HepG2 (cell line): ENCODE results near the gene SIGLEC1. TPM values are rescaled to one million over a fixed set of nuclear protein-coding genes. Genes with fewer than 3 reads are reported as not detected.

Experiments used
- ATAC-seq: fragments of 200-7000 bp; cut with Tn5 transposase; 3 replicates; pipeline ENCODE4 v1.9.1; 2020; ENCODE audit warnings: mild to moderate bottlenecking, moderate library complexity
- BruUV-seq: library from RNA; stranded (reverse); fragments of 400-500 nt; replicated peaks from 2 replicates; lab custom pipeline; 2021; lab: Mats Ljungman, UMichigan
- CTCF ChIA-PET: fragments of 300-600 bp; formaldehyde crosslinking; extraction: SDS; loops from one replicate; lab custom pipeline; 2021; ENCODE audit warnings: low total read pairs, inconsistent platforms, low intra/inter-chr PET ratio; lab: Yijun Ruan, JAX
- POLR2A ChIA-PET: fragments of 350-600 bp; sonication (Branson Sonifier 250); formaldehyde crosslinking; loops from one replicate; lab custom pipeline; 2020; ENCODE audit warnings: antibody characterized with exemption, inconsistent platforms; lab: Yijun Ruan, JAX
- DNase-seq: peaks from one replicate; pipeline ENCODE4 v3.0.0-alpha.2; 2015; ENCODE audit warnings: low spot score
- FAIRE-seq: peaks from 3 replicates; lab custom pipeline; 2011; peaks lifted over from hg19 to GRCh38; lab: Jason Lieb, UNC
- H2AFZ ChIP-seq: one replicate; pipeline ENCODE4 v1.6.1; 2011; ENCODE audit warnings: low read length, inconsistent platforms
- H3K27ac ChIP-seq: fragments of 300-600 bp; 3 replicates; pipeline ENCODE4 v1.8.0; 2011; ENCODE audit warnings: mixed run types, mild to moderate bottlenecking, mixed read lengths, low read length, inconsistent platforms; ENCODE audit not compliant: insufficient read depth; ENCODE audit errors: extremely low read length
- H3K27me3 ChIP-seq, 2 experiments: fragments of 200-600 bp in 1 of 2; 2 replicates in 1 of 2; 3 replicates in 1 of 2; pipeline versions ENCODE4 v1.6.0 to v1.8.0; 2011; ENCODE audit warnings: low read length in 2 of 2, mild to moderate bottlenecking in 2 of 2, moderate library complexity in 2 of 2, inconsistent platforms in 1 of 2; ENCODE audit not compliant: insufficient read depth in 2 of 2, control insufficient read depth in 1 of 2
- H3K36me3 ChIP-seq, 2 experiments: fragments of 200-600 bp in 1 of 2; replicated peaks in 1 of 2; 2 replicates in 1 of 2; 3 replicates in 1 of 2; pipeline versions ENCODE4 v1.5.1 to v1.8.0; 2011; ENCODE audit warnings: low read length in 2 of 2, inconsistent platforms in 1 of 2; ENCODE audit not compliant: insufficient read depth in 2 of 2, control insufficient read depth in 1 of 2
- H3K4me1 ChIP-seq: 2 replicates; pipeline ENCODE4 v1.5.1; 2012; ENCODE audit warnings: low read length, inconsistent platforms; ENCODE audit not compliant: insufficient read depth
- H3K4me2 ChIP-seq: 2 replicates; pipeline ENCODE4 v1.6.0; 2011; ENCODE audit warnings: low read depth, low read length, inconsistent platforms
- H3K4me3 ChIP-seq, 3 experiments: fragments of 200-600 bp in 1 of 3; sonication (generic), shearing (Covaris generic) in 1 of 3; replicated peaks in 1 of 3; 2 replicates each; pipeline ENCODE4 v1.5.1; 2011 to 2016; ENCODE audit warnings: low read length in 3 of 3, inconsistent platforms in 2 of 3, low read depth in 2 of 3, mild to moderate bottlenecking in 2 of 3, control low read depth in 1 of 3, mixed read lengths in 1 of 3; ENCODE audit not compliant: insufficient read depth in 1 of 3
- H3K79me2 ChIP-seq: one replicate; pipeline ENCODE4 v1.6.1; 2011; ENCODE audit warnings: low read length, inconsistent platforms; ENCODE audit not compliant: insufficient read depth
- H3K9ac ChIP-seq: 2 replicates; pipeline ENCODE4 v1.6.0; 2011; ENCODE audit warnings: mild to moderate bottlenecking, low read depth, low read length, inconsistent platforms; ENCODE audit not compliant: insufficient read depth
- H3K9me3 ChIP-seq: 2 replicates; pipeline ENCODE4 v1.5.1; 2012; ENCODE audit warnings: mild to moderate bottlenecking, low read length
- H4K20me1 ChIP-seq: 2 replicates; pipeline ENCODE4 v1.6.0; 2011; ENCODE audit warnings: inconsistent platforms, mild to moderate bottlenecking, low read length, moderate library complexity; ENCODE audit not compliant: insufficient read depth
- RNF2 ChIP-seq: fragments of 450-650 bp; conservative IDR thresholded peaks from 2 replicates; pipeline ENCODE4 v1.6.1; 2016; ENCODE audit warnings: low read depth
- STAG1 ChIP-seq: sonication (generic); formaldehyde crosslinking; IDR thresholded peaks from 2 replicates; pipeline ENCODE4 v1.4.0; 2020; ENCODE audit warnings: missing genetic modification reagents
- THRA ChIP-seq: sonication (generic); formaldehyde crosslinking; IDR thresholded peaks from 2 replicates; pipeline ENCODE4 v1.4.0; 2020; ENCODE audit warnings: missing genetic modification reagents, borderline replicate concordance
- ZNF10 ChIP-seq: sonication (generic); formaldehyde crosslinking; IDR thresholded peaks from 2 replicates; pipeline ENCODE4 v1.4.0; 2020; ENCODE audit warnings: mild to moderate bottlenecking, low read depth, missing genetic modification reagents, borderline replicate concordance
- ZNF180 ChIP-seq: sonication (generic); formaldehyde crosslinking; IDR thresholded peaks from 2 replicates; pipeline ENCODE4 v1.4.0; 2020; ENCODE audit warnings: low read depth, missing genetic modification reagents, borderline replicate concordance
- ZNF280B ChIP-seq: sonication (generic); formaldehyde crosslinking; IDR thresholded peaks from 2 replicates; pipeline ENCODE4 v1.5.0; 2020; ENCODE audit warnings: missing genetic modification reagents, mild to moderate bottlenecking, borderline replicate concordance
- ZNF781 ChIP-seq: sonication (generic); formaldehyde crosslinking; IDR thresholded peaks from 2 replicates; pipeline ENCODE4 v1.5.1; 2020; ENCODE audit warnings: borderline replicate concordance, mild to moderate bottlenecking, missing genetic modification reagents; ENCODE audit errors: not compliant biosample characterization
- ZSCAN12 ChIP-seq: sonication (generic); formaldehyde crosslinking; IDR thresholded peaks from 2 replicates; pipeline ENCODE4 v1.9.0; 2021; ENCODE audit warnings: mild to moderate bottlenecking, missing genetic modification reagents
- whole genome bisulfite sequencing: methylation state at CpG from one replicate; pipeline ENCODE4 v1.1.6; 2017; ENCODE audit warnings: low lambda C conversion rate; 5-methylcytosine and 5-hydroxymethylcytosine counted together
- in situ Hi-C: cut with HindIII; loops from 2 replicates; pipeline ENCODE4 v1.10.0; 2017; ENCODE audit warnings: low pct_unique_long_range_greater_than_20kb; ENCODE audit not compliant: extremely low pct_ligation_motif_present
- intact Hi-C: fragments of 100-400 bp; cut with micrococcal nuclease; formaldehyde crosslinking; loops from one replicate; pipeline ENCODE4 v1.10.0; 2022; ENCODE audit not compliant: unreplicated experiment
- polyA plus RNA-seq, 8 experiments: library from polyadenylated mRNA; depleted of rRNA in 3 of 8; stranded (reverse) in 7 of 8; unstranded in 1 of 8; fragments of >200 nt; fragmentation: Illumina TruSeq in 4 of 8; extraction: Trizol in 4 of 8; gene quantifications; 2 replicates each; pipeline versions ENCODE4 v1.2.1 to v1.2.3, GENCODE V29; 2011 to 2016; ENCODE audit warnings: low read depth in 4 of 8, missing spikeins in 1 of 8, mixed read lengths in 1 of 8; ENCODE audit not compliant: insufficient read depth in 1 of 8
- total RNA-seq, 5 experiments: library from RNA; depleted of rRNA; stranded (reverse); fragments of >200 nt; fragmentation: Illumina TruSeq; extraction: Trizol; gene quantifications; 2 replicates each; pipeline ENCODE4 v1.2.3, GENCODE V29; 2016; ENCODE audit warnings: low read depth in 1 of 5
- TF ChIP-seq, protein P1 (sequence below): IDR thresholded peaks from 2 replicates; pipeline ENCODE4 v1.6.1; 2012; ENCODE audit warnings: inconsistent platforms
- TF ChIP-seq, protein P2 (sequence below): sonication (generic); formaldehyde crosslinking; IDR thresholded peaks from 2 replicates; pipeline ENCODE4 v1.5.1; 2020; ENCODE audit warnings: missing genetic modification reagents, mild to moderate bottlenecking, borderline replicate concordance
- TF ChIP-seq, protein P3 (sequence below): sonication (generic); formaldehyde crosslinking; IDR thresholded peaks from 2 replicates; pipeline ENCODE4 v1.5.0; 2020; ENCODE audit warnings: mild to moderate bottlenecking, missing genetic modification reagents, moderate library complexity

SIGLEC1 gene
- total and polyA plus RNA-seq, 2 of the 13 experiments (the other 11 are each of a cell fraction or from before 2014, with no cell fraction given) = 0.01 TPM; not detected in 1

DNA sequence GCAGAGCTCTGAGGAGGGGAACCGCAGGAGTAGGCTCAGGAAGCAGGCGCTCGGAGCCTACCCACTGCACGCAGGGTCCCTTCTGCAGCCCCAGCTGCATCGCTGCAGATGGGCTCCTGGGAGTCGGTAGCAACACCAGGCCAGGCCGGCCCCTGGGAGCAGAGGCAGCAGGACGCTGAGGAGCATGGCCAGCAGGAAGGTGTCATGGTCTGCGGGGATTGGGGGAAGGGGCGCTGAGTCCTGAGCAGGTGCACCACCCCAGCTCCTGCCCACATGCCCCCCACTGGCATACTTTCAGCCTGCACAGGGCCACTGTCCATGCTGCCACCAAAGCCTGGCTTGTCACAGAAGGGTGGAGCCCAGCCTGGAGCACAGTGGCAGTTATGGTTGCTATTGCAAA, 41.5 kb downstream of the SIGLEC1 start:
- DNase-seq (no peak), FAIRE-seq (no peak), ATAC-seq (peak; percentile 13; the same call in 2 of the 3 replicates)
- Histone ChIP-seq H3K4me1 (peaks cover 8% of the 10 kb centered on the region; the same call in 1 of the 2 replicates), H4K20me1 (no peaks in the 10 kb centered on the region), H3K79me2 (no peaks in the 10 kb centered on the region), H3K9me3 (no peaks in the 10 kb centered on the region), H3K27ac (no peak overlapping the region), H2AFZ (no peak overlapping the region), H3K36me3 (no peaks in the 10 kb centered on the region), H3K9ac (no peak overlapping the region), H3K27me3 (peaks cover 44 to 79% of the 10 kb centered on the region in 2 experiments), H3K4me2 (no peak overlapping the region), H3K4me3 (no peak overlapping the region)
- in situ Hi-C loops (no loop called here), intact Hi-C loops (no loop called here)
- POLR2A ChIA-PET = no interaction called here
- no TSS peak for BruUV-seq
- no peak for TF ChIP-seq THRA (CRISPR knock-in tag)
- 32% methylated on average over 9 of the region's 10 CpGs for WGBS
- CTCF ChIA-PET = no interaction called here

GRCh38 chr20:3670511-3670910, 41.9 kb downstream of the SIGLEC1 start:
- CTCF ChIA-PET = no interaction called here
- Histone ChIP-seq H3K27ac (no peak overlapping the region), H3K27me3 (peaks cover 42 to 77% of the 10 kb centered on the region in 2 experiments), H3K79me2 (no peaks in the 10 kb centered on the region), H3K4me1 (peaks cover 8% of the 10 kb centered on the region; the same call in 1 of the 2 replicates), H3K9me3 (no peaks in the 10 kb centered on the region), H2AFZ (no peak overlapping the region), H3K4me3 (no peak overlapping the region), H4K20me1 (no peaks in the 10 kb centered on the region), H3K9ac (no peak overlapping the region), H3K4me2 (no peak overlapping the region), H3K36me3 (no peaks in the 10 kb centered on the region)
- ATAC-seq = peak; percentile 45
- POLR2A ChIA-PET = no interaction called here
- in situ Hi-C loops = no loop called here
- no peak for DNase-seq
- BruUV-seq = no TSS peak
- 3% methylated on average over 6 of the region's 6 CpGs for WGBS
- intact Hi-C loops = no loop called here
- no peak for FAIRE-seq
- TF ChIP-seq STAG1 (peak; percentile 25), ZNF781 (CRISPR knock-in tag) (no peak), RNF2 (no peak), ZNF280B (CRISPR knock-in tag) (no peak), ZNF180 (CRISPR knock-in tag) (no peak), ZSCAN12 (CRISPR knock-in tag) (no peak), ZNF10 (no peak)
- TF ChIP-seq, protein P1, sequence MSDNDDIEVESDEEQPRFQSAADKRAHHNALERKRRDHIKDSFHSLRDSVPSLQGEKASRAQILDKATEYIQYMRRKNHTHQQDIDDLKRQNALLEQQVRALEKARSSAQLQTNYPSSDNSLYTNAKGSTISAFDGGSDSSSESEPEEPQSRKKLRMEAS = 0 out of 2 replicates have a peak, but pooled peaks have one; percentile 23
- TF ChIP-seq, protein P2, sequence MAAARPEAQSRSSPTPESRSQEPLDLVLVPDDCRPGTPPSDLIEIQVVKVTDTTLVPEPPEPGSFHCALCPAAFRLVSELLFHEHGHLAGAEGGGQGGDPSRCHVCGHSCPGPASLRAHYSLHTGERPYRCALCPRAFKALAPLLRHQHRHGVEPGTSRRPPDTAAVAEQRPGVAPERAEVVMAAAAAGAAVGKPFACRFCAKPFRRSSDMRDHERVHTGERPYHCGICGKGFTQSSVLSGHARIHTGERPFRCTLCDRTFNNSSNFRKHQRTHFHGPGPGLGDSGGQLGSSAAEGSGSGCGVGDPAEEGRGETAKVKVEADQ (CRISPR knock-in tag) = no peak
- TF ChIP-seq, protein P3, sequence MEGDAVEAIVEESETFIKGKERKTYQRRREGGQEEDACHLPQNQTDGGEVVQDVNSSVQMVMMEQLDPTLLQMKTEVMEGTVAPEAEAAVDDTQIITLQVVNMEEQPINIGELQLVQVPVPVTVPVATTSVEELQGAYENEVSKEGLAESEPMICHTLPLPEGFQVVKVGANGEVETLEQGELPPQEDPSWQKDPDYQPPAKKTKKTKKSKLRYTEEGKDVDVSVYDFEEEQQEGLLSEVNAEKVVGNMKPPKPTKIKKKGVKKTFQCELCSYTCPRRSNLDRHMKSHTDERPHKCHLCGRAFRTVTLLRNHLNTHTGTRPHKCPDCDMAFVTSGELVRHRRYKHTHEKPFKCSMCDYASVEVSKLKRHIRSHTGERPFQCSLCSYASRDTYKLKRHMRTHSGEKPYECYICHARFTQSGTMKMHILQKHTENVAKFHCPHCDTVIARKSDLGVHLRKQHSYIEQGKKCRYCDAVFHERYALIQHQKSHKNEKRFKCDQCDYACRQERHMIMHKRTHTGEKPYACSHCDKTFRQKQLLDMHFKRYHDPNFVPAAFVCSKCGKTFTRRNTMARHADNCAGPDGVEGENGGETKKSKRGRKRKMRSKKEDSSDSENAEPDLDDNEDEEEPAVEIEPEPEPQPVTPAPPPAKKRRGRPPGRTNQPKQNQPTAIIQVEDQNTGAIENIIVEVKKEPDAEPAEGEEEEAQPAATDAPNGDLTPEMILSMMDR = 0 out of 2 replicates have a peak, but pooled peaks have one; percentile 12
